GM15510 (cell line): ENCODE data around the gene CBFA2T2.

Source experiments
- POLR2A ChIP-seq: IDR thresholded peaks from 3 replicates; pipeline ENCODE4 v1.6.1; 2011; ENCODE audit warnings: borderline replicate concordance; ENCODE audit not compliant: insufficient read length; ENCODE audit errors: extremely low read depth

The CBFA2T2 gene

DNA sequence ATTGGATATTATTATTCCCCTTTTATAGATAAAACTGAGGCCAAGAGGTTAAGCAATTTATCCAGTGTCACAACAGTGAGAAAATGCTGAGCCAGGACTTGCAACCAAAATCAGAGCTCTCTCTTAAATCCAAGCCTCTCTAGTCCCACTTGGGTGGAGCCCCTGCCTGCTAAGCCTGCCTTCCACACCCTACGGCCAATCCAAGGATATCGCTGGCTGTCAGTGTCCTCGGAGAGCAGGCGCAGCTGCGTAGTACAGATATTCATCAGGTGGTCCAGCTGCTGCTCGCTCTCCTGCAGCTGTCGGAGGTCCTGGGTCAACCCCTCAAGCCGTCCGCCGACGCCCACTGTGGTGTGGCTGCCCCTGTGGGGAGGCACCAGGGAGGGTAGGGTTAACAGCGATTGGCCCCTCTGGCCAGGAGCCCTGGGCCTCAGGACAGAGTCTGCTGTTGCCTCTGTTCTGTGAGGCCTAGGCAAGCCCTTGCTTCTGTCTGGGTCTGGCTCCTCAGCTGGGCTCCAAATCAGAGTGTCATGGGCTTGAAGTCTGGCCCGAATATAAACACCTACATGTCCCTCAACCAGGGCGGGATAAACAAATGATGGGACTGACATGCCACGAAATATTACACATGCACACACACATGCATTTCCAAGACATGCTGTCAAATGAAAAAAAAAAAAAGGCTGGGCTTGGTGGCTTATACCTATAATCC lies 188.3 kb downstream of the CBFA2T2 start:
- no peak for TF ChIP-seq POLR2A

DNA sequence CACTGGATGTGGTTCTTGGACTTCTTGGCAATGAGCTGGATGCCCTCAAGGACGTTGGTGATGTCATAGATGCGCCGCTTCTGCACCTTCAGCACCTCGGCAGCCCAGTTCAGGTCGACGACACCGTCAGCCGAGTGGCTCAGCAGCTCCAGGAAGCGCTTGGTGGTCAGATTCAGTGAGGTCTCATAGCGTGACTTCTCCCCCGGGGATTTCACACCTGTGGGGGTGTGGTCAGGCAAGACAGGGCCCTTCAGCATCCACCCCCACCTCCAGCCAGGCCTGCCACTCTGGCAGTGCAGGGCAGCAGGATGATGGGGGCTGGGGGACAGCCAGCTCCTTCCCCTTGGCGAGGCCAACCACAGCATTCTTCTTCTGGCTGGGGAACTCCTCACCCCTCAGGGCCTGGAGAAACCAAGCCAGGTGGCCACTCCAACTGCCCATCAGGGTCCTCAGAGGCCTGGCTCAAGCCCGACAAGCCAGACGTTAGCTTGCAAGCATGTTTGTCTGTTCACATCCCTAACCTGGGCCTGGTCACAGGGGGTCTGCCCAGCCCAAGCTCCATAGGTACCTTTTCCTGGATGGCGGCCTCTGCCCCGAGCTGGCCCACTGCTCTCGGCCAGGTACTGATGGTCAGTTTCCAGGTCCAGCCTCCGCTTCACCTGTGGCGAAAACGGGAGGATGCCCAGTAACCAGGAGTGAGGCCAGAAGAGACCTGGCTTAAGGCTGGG lies 190.0 kb downstream of the CBFA2T2 start:
- no peak for TF ChIP-seq POLR2A

- TF ChIP-seq POLR2A = no peak
Measured at GRCh38 chr20:33680686-33681085, 190.8 kb downstream of the CBFA2T2 start.

DNA sequence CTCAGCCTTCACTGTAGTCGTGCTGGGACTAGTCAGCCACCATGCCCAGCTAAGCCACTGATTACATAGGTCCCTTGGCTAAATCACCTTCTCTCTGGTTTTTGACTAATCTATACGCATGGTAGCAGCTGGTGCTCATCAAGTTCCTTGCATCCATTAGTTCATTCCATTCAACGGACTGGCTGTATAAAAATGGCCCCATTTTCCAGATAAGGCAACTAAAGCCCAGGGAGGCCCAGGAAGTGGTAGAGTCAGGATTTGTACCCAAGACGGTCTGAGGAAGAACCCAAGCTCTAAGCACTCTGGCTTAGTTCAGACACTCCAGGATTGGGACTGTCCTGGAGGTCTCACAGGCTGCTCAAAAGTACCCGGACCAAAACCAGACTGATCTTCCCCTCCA lies 191.4 kb downstream of the CBFA2T2 start:
- TF ChIP-seq POLR2A = no peak

DNA sequence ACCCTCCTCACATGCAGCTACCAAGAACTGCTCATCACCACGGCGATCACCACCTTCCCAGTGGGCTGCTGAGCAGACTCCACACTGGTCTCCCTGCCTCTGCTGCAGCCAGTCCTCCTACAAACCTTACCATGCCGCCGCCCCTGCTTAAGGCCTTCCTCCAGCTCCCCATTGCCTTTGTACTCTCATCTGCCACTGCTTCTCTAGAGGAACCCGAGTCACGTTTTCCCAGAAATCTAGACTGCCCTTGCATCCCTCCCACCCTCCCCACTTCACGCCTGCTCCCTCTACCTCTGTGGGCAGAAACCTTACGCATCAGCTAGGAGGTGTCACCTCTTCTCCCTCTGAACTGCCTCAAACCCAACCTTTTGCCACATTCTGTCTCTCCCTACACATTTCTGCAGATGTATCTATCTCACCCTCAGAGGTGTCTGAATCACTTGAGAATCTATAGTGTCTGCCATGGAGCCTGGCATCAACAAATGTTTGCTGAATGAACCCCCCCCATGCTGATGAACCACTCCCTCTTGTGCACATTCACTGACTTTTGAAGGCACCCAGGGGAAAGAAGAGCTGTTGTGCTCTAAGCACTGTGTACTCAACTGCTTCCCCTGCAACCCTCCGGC lies 191.9 kb downstream of the CBFA2T2 start:
- TF ChIP-seq POLR2A = no peak

DNA sequence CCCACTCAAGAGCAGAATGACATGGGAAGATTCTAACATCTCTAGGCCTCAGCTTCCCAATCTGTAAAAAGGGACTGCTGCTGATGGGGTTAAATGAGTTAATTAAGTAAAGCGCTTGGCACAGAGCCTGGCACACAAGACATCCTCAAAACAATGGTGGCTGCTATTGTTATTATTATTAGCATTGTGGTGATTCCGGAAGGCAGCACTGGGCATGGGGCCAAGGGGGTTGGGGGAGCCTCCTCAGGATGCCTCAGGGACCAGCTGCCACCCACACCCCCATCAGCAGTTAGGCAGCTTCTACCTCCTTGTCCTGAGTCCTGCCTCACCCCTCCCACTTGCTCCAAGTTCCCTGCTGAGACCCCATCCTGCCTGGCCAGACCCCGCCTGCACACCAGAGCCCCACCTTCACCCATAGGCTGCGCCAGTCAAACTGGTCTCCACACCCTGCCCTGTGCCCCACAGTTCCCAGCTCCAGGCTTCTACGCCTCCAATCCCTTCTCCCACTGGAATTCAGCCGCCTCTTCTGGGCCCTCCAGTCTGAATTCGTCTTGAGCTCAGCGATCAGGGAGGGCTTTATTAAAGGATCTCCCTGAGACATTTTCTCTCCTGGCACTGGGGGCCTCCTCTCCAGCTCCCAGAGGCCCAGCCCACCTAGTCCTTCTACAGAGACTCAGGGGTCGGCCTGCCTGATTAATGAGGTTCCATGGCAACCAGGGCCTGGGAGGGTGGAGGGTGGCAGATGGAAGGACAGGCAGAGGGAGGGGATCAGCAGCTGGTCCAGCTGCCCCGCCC lies 194.8 kb downstream of the CBFA2T2 start:
- no peak for TF ChIP-seq POLR2A

DNA sequence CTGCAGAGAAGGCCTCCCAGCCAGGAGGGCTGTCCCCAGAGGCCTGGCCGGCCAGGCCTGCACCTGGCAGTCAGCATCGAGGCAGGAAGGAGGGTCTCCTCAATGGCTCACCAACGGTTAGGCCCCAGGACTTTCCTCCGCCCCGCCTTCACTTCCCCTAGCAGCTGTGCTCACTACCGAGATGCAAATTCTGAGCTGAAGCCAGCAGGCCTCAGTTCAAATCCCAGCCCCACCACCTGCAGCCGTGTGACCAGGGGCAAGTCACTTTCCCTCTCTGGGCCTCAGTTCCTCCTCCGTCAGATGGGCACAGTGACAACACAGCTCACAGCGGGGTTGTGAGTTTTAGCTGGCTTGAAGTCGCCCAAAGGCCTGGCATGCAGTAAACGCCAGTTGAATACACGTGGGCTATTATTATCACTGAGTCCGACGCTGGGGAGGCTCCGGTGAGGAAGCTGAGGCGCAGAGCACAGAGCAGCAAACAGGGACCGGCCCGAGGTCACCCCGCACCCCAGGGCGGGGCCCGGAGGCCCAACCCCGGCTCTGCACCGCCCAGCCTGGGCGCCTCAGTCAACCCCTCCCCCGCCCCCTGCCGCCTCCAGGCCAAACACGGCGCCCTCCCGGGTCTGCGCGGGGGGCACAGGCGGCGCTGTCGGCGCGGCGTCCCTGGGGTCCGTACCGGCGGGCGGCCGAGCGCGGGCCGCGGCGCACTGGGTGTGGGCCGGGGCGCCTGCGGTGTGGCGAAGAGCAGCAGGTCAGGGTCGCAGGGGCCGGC lies 195.6 kb downstream of the CBFA2T2 start:
- TF ChIP-seq POLR2A = no peak

GRCh38 chr20:33686100-33686983 lies 196.4 kb downstream of the CBFA2T2 start, which contains the start of gene E2F1:
E2F1 (minus strand) TSS chr20:33686385; CDS start chr20:33686264, 121 bp downstream.
- TF ChIP-seq POLR2A = peak; percentile 51

DNA sequence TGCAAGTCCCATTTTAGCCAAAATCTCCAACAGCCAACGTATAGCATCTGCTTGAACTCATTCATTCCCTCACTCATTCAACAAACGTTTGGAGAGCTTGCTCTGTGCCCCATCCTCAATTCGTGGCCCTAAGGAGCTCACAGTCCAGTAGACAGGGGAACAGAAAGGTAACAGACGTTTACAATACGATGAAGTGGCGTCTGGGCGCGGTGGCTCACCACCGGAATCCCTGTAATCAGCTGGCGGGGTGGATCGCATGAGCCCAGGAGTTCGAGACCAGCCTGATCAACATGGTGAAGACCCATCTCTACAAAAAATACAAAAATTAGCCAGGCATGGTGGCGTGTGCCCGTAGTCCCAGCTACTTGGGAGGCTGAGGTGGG lies 197.1 kb downstream of the CBFA2T2 start:
- no peak for TF ChIP-seq POLR2A

DNA sequence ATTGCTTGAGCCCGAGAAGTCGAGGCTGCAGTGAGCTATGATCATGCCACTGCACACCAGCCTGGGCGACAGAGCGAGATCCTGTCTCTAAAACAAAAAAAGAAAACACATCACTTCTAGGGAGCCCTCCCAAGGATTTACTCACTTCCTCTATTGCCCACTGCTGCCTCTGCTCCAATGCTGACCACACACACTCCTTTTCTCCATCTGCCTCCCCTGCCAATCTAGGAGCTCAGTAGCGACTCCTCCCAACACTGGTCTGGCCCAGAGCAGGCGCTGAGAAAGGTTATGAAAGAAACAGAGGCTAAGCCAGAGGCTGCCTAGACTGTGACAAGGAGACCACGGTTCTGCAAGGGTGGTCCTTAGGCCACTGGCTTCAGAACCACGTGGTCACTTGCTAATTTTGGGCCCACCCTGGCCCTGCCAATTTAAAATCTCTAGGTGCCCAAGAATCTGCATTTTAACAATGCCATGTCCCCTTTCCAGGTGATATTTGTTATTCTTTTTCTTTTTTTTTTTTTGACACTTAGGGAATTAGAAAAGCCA lies 197.5 kb downstream of the CBFA2T2 start:
- TF ChIP-seq POLR2A = no peak

GRCh38 chr20:33687993-33688937 lies 198.4 kb downstream of the CBFA2T2 start:
- no peak for TF ChIP-seq POLR2A

GRCh38 chr20:33688938-33689424 lies 199.1 kb downstream of the CBFA2T2 start:
- TF ChIP-seq POLR2A = no peak
